Pancreas (tissue), 10 donors: ENCODE data around the gene DLGAP1. TPM values are rescaled to one million over a fixed set of nuclear protein-coding genes. Genes with fewer than 3 reads are reported as not detected.

ENCODE experiments used
- ATAC-seq, 4 donors: fragments of 200-7000 bp; cut with Tn5 transposase; one replicate each; pipeline versions ENCODE4 v1.8.0 to v1.9.1; 2020; ENCODE audit warnings: mild to moderate bottlenecking in 4 of 4, moderate library complexity in 4 of 4
- DNase-seq, 6 donors: peaks; one replicate each; pipeline ENCODE4 v3.0.0-alpha.2; 2020
- FAIRE-seq: peaks from 2 replicates; lab custom pipeline; 2012; peaks lifted over from hg19 to GRCh38; lab: Jason Lieb, UNC
- H3K27ac ChIP-seq, 4 donors: fragments of 200-600 bp; sonication (generic); 1 replicate in 3 of 4; 2 replicates in 1 of 4; pipeline versions ENCODE4 v1.5.0 to v1.8.0; 2020
- H3K27me3 ChIP-seq, 4 donors: fragments of 200-600 bp; one replicate each; pipeline ENCODE4 v1.8.0; 2021
- H3K36me3 ChIP-seq, 3 donors: fragments of 200-600 bp; sonication (generic) in 1 of 3; one replicate each; pipeline versions ENCODE4 v1.5.0 to v1.8.0; 2020 to 2021
- H3K4me1 ChIP-seq, 3 donors: fragments of 200-600 bp; one replicate each; pipeline ENCODE4 v1.8.0; 2021
- H3K4me3 ChIP-seq, 4 donors: fragments of 200-600 bp; sonication (generic) in 2 of 4; one replicate each; pipeline versions ENCODE4 v1.5.0 to v1.8.0; 2020 to 2021
- H3K9me3 ChIP-seq, 4 donors: fragments of 200-600 bp; one replicate each; pipeline ENCODE4 v1.8.0; 2021
- CTCF ChIP-seq, 4 donors: fragments of 200-600 bp; sonication (generic) in 3 of 4; IDR thresholded peaks; one replicate each; pipeline versions ENCODE4 v1.5.0 to v1.8.0; 2021; ENCODE audit warnings: antibody characterized with exemption in 4 of 4
- WGBS, 2 donors: extraction: QIAGEN DNeasy Blood & Tissue Kit; methylation state at CpG; one replicate each; pipeline ENCODE4 v1.1.7; 2013; 5-methylcytosine and 5-hydroxymethylcytosine counted together
- intact Hi-C, 3 donors: fragments of 100-400 bp; cut with DNase I; formaldehyde crosslinking; loops; one replicate each; pipeline versions ENCODE4 v1.11.1 to v1.14.2; 2022
- polyA plus RNA-seq, 2 donors: library from polyadenylated mRNA; stranded (reverse); fragments of 200-250 nt; gene quantifications; one replicate each; pipeline ENCODE4 v1.2.3, GENCODE V29; 2013
- total RNA-seq, 6 donors: library from RNA; stranded (reverse); fragmentation: NEBNext Ultra II Directional in 4 of 6; extraction: Animal tissue kit (Norgen Biotek cat#: 25700) in 4 of 6; gene quantifications; one replicate each; pipeline versions ENCODE4 v1.2.1 to v1.2.4, GENCODE V29; 2021 to 2023
- donor health status: healthy with polysubstance abuse.
- donor health status: DM: no; HTN: no; CAD: no; lungs with moderate emphysema.
- donor health status: DM: no; HTN: no; CAD: no.
- donor health status: control.
- donor health status: control.
- donor health status: Bipolar disorder and iron deficiency.
- donor health status: DM: yes; HTN: yes; CAD: no.
- donor health status: DM: no; HTN: no; CAD: no.
- donor health status: DM: no; HTN: no; CAD: no.
- donor health status: DM: yes; HTN: yes; CAD: no.

Gene DLGAP1
- total and polyA plus RNA-seq, 8 donors = 0.12 to 0.62 (median 0.30) TPM; not detected in 2

- 44 to 48% methylated on average over 2 of the region's 2 CpGs for WGBS, 2 donors
- Histone ChIP-seq H3K4me3 (no peak overlapping the region), H3K9me3 (no peaks in the 10 kb centered on the region), H3K27me3 (no peaks in the 10 kb centered on the region), H3K27ac (no peak overlapping the region), H3K36me3 (no peaks in the 10 kb centered on the region), H3K4me1 (no peaks in the 10 kb centered on the region)
- intact Hi-C loops = loop anchor here in 1 of 3 donors (10.0 kb wide), 1 partner anchor 171 kb away; no protein-coding TSS in a partner anchor
- TF ChIP-seq CTCF (IDR thresholded peaks at IDR 0.05) = no peak
- DNase-seq (no peak), ATAC-seq (no peak), FAIRE-seq (no peak)
Observed at GRCh38 chr18:3875376-3875775, 579.7 kb downstream of the DLGAP1 start.

- FAIRE-seq = no peak
- H3K9me3 ChIP-seq = no peaks in the 10 kb centered on the region
- intact Hi-C loops = loop anchor here in 1 of 3 donors (10.0 kb wide), 1 partner anchor 170 kb away; no protein-coding TSS in a partner anchor
- H3K4me3 ChIP-seq = no peak overlapping the region
- no peak for ATAC-seq
- no peak for DNase-seq
- no peaks in the 10 kb centered on the region for H3K27me3 ChIP-seq
- no peak for TF ChIP-seq CTCF (IDR thresholded peaks at IDR 0.05)
- H3K4me1 ChIP-seq = no peaks in the 10 kb centered on the region
- WGBS, 2 donors = 76 to 77% methylated on average over 3 of the region's 3 CpGs
- no peaks in the 10 kb centered on the region for H3K36me3 ChIP-seq
- H3K27ac ChIP-seq = no peak overlapping the region
Observed at GRCh38 chr18:3874581-3874980, 580.5 kb downstream of the DLGAP1 start.

- Histone ChIP-seq H3K9me3 (no peaks in the 10 kb centered on the region), H3K27me3 (no peaks in the 10 kb centered on the region), H3K36me3 (no peaks in the 10 kb centered on the region), H3K4me1 (no peaks in the 10 kb centered on the region), H3K4me3 (no peak overlapping the region), H3K27ac (no peak overlapping the region)
- TF ChIP-seq CTCF (IDR thresholded peaks at IDR 0.05) = no peak
- intact Hi-C loops = loop anchor here in 1 of 3 donors (10.0 kb wide), 1 partner anchor 169 kb away; no protein-coding TSS in a partner anchor
- ATAC-seq = no peak
- DNase-seq = no peak
- WGBS, 2 donors = 62 to 69% methylated on average over 7 of the region's 7 CpGs
- no peak for FAIRE-seq
Observed at GRCh38 chr18:3874125-3874524, 581.0 kb downstream of the DLGAP1 start.

GRCh38 chr18:3873698-3874097, 581.4 kb downstream of the DLGAP1 start:
- 66 to 75% methylated on average over 1 of the region's 1 CpG for WGBS, 2 donors
- TF ChIP-seq CTCF (IDR thresholded peaks at IDR 0.05) = no peak
- H3K4me1 ChIP-seq = no peaks in the 10 kb centered on the region
- no peak overlapping the region for H3K4me3 ChIP-seq
- no peak for DNase-seq
- intact Hi-C loops = loop anchor here in 1 of 3 donors (10.0 kb wide), 1 partner anchor 169 kb away; no protein-coding TSS in a partner anchor
- no peak for ATAC-seq
- no peak for FAIRE-seq
- no peaks in the 10 kb centered on the region for H3K27me3 ChIP-seq
- no peaks in the 10 kb centered on the region for H3K9me3 ChIP-seq
- no peak overlapping the region for H3K27ac ChIP-seq
- no peaks in the 10 kb centered on the region for H3K36me3 ChIP-seq

- intact Hi-C loops = loop anchor here in 1 of 3 donors (10.0 kb wide), 1 partner anchor 168 kb away; no protein-coding TSS in a partner anchor
- no peaks in the 10 kb centered on the region for H3K27me3 ChIP-seq
- H3K27ac ChIP-seq = no peak overlapping the region
Observed at GRCh38 chr18:3873211-3873610, 581.9 kb downstream of the DLGAP1 start.

More at GRCh38 chr18:3873211-3873610, 581.9 kb downstream of the DLGAP1 start:
- no peaks in the 10 kb centered on the region for H3K4me1 ChIP-seq
- DNase-seq = no peak
- H3K9me3 ChIP-seq = no peaks in the 10 kb centered on the region
- TF ChIP-seq CTCF (IDR thresholded peaks at IDR 0.05) = no peak
- no peak for FAIRE-seq
- ATAC-seq = no peak
- no peaks in the 10 kb centered on the region for H3K36me3 ChIP-seq
- no peak overlapping the region for H3K4me3 ChIP-seq
